IMR-90 (cell line): ENCODE measurements around the gene FHIP1A. TPM values are rescaled to one million over a fixed set of nuclear protein-coding genes. Genes with fewer than 3 reads are reported as not detected.
A peak's percentile ranks its signal among the peaks of the same experiment; 100 is the strongest.

Experiments used
- ATAC-seq: fragments of 200-7000 bp; cut with Tn5 transposase; 2 replicates; pipeline ENCODE4 v1.9.1; 2020; ENCODE audit warnings: low read depth, mild to moderate bottlenecking, moderate library complexity
- Bru-seq: library from RNA; stranded (reverse); fragments of 400-500 nt; gene quantifications from one replicate; lab custom pipeline; 2021; lab: Mats Ljungman, UMichigan
- BruChase-seq, 2 experiments: library from RNA; stranded (reverse); fragments of 400-500 nt; gene quantifications; one replicate each; lab custom pipeline; 2021; lab: Mats Ljungman, UMichigan
- BruUV-seq: library from RNA; stranded (reverse); fragments of 400-500 nt; replicated peaks from 2 replicates; lab custom pipeline; 2021; lab: Mats Ljungman, UMichigan
- CTCF ChIA-PET: fragments of 300-600 bp; formaldehyde crosslinking; extraction: SDS; loops from one replicate; lab custom pipeline; 2021; ENCODE audit warnings: antibody characterized with exemption; lab: Yijun Ruan, JAX
- POLR2A ChIA-PET: fragments of 300-600 bp; sonication (Branson Sonifier 250); formaldehyde crosslinking; loops from one replicate; lab custom pipeline; 2022; ENCODE audit warnings: antibody characterized with exemption; ENCODE audit not compliant: unreplicated experiment; lab: Charles Lee
- DNase-seq: peaks from one replicate; pipeline ENCODE4 v3.0.0; 2013
- H2AFZ ChIP-seq: replicated peaks from 2 replicates; pipeline ENCODE3; 2013; ENCODE audit warnings: low read length, mild to moderate bottlenecking; ENCODE audit not compliant: poor library complexity
- H2AK5ac ChIP-seq: 2 replicates; pipeline ENCODE4 v1.6.1; 2013; ENCODE audit warnings: low read depth, low read length, inconsistent platforms
- H2AK9ac ChIP-seq: replicated peaks from 2 replicates; pipeline ENCODE3; 2013; ENCODE audit warnings: mild to moderate bottlenecking, low read depth, low read length, moderate library complexity; ENCODE audit not compliant: poor library complexity
- H2BK120ac ChIP-seq: 2 replicates; pipeline ENCODE4 v1.6.1; 2013; ENCODE audit warnings: low read depth, low read length, inconsistent platforms
- H2BK15ac ChIP-seq: 3 replicates; pipeline ENCODE4 v1.6.1; 2013; ENCODE audit warnings: low read depth, low read length, inconsistent platforms
- H2BK20ac ChIP-seq: 2 replicates; pipeline ENCODE4 v1.6.1; 2013; ENCODE audit warnings: low read depth, mild to moderate bottlenecking, inconsistent platforms, low read length, moderate library complexity
- H2BK5ac ChIP-seq: 2 replicates; pipeline ENCODE4 v1.6.1; 2013; ENCODE audit warnings: mild to moderate bottlenecking, low read depth, low read length, inconsistent platforms; ENCODE audit not compliant: poor library complexity, severe bottlenecking
- H3K14ac ChIP-seq: replicated peaks from 2 replicates; pipeline ENCODE4 v1.6.1; 2013; ENCODE audit warnings: low read depth, low read length, inconsistent platforms
- H3K18ac ChIP-seq: 2 replicates; pipeline ENCODE4 v1.6.1; 2013; ENCODE audit warnings: low read depth, low read length, control low read depth
- H3K23ac ChIP-seq: 2 replicates; pipeline ENCODE4 v1.6.1; 2013; ENCODE audit warnings: low read depth, low read length, inconsistent platforms
- H3K27ac ChIP-seq: 2 replicates; pipeline ENCODE4 v1.5.1; 2013; ENCODE audit warnings: mild to moderate bottlenecking, control low read depth, low read length; ENCODE audit not compliant: insufficient read depth
- H3K27me3 ChIP-seq: 2 replicates; pipeline ENCODE4 v1.6.1; 2013; ENCODE audit warnings: low read length; ENCODE audit not compliant: control insufficient read depth, insufficient read depth
- H3K36me3 ChIP-seq: 2 replicates; pipeline ENCODE4 v1.6.1; 2013; ENCODE audit warnings: low read length, mixed read lengths; ENCODE audit not compliant: control insufficient read depth, insufficient read depth
- H3K4ac ChIP-seq: 2 replicates; pipeline ENCODE4 v1.6.1; 2013; ENCODE audit warnings: low read depth, low read length, inconsistent platforms
- H3K4me1 ChIP-seq: 2 replicates; pipeline ENCODE4 v1.6.1; 2013; ENCODE audit warnings: low read length, mixed read lengths; ENCODE audit not compliant: control insufficient read depth, insufficient read depth
- H3K4me2 ChIP-seq: 2 replicates; pipeline ENCODE4 v1.6.1; 2013; ENCODE audit warnings: low read depth, mild to moderate bottlenecking, control low read depth, low read length, moderate library complexity
- H3K4me3 ChIP-seq: 2 replicates; pipeline ENCODE4 v1.5.1; 2013; ENCODE audit warnings: low read depth, mild to moderate bottlenecking, control low read depth, low read length, moderate library complexity; ENCODE audit not compliant: insufficient read depth
- H3K56ac ChIP-seq: 2 replicates; pipeline ENCODE4 v1.6.1; 2013; ENCODE audit warnings: low read length, inconsistent platforms; ENCODE audit not compliant: insufficient read depth; ENCODE audit errors: extremely low read depth
- H3K79me1 ChIP-seq, 2 experiments: 2 replicates each; pipeline ENCODE4 v1.6.1; 2013; ENCODE audit warnings: low read length in 2 of 2, inconsistent platforms in 1 of 2, low read depth in 1 of 2
- H3K9ac ChIP-seq: 2 replicates; pipeline ENCODE4 v1.6.1; 2013; ENCODE audit warnings: low read depth, low read length, control low read depth
- H3K9me1 ChIP-seq: 2 replicates; pipeline ENCODE4 v1.6.1; 2013; ENCODE audit warnings: low read length, inconsistent platforms; ENCODE audit not compliant: insufficient read depth
- H3K9me3 ChIP-seq: 2 replicates; pipeline ENCODE4 v1.6.1; 2013; ENCODE audit warnings: low read length; ENCODE audit not compliant: control insufficient read depth, insufficient read depth
- H4K20me1 ChIP-seq: 2 replicates; pipeline ENCODE4 v1.6.1; 2013; ENCODE audit warnings: low read length, inconsistent platforms; ENCODE audit not compliant: insufficient read depth
- H4K5ac ChIP-seq: 2 replicates; pipeline ENCODE4 v1.6.1; 2013; ENCODE audit warnings: mild to moderate bottlenecking, low read depth, low read length, control low read depth
- H4K8ac ChIP-seq, 2 experiments: 2 replicates each; pipeline ENCODE4 v1.6.1; 2013; ENCODE audit warnings: low read depth in 2 of 2, low read length in 2 of 2, control low read depth in 1 of 2, inconsistent platforms in 1 of 2
- H4K91ac ChIP-seq: 2 replicates; pipeline ENCODE4 v1.6.1; 2013; ENCODE audit warnings: low read depth, low read length, inconsistent platforms; ENCODE audit not compliant: insufficient read depth
- CEBPB ChIP-seq: IDR thresholded peaks from 2 replicates; pipeline ENCODE4 v1.6.1; 2012; ENCODE audit warnings: low read depth, low read length, improper control_type of control experiment
- CTCF ChIP-seq: conservative IDR thresholded peaks from 2 replicates; pipeline ENCODE4 v1.5.1; 2012; ENCODE audit warnings: mild to moderate bottlenecking, low read depth, low read length, improper control_type of control experiment
- ELK1 ChIP-seq: fragments of 150-350 bp; IDR thresholded peaks from 2 replicates; pipeline ENCODE4 v1.6.1; 2016; ENCODE audit warnings: low read depth, mild to moderate bottlenecking, low read length, moderate library complexity, borderline replicate concordance
- FOS ChIP-seq: fragments of 150-350 bp; IDR thresholded peaks from 2 replicates; pipeline ENCODE4 v1.6.1; 2016; ENCODE audit warnings: low read depth, low read length
- MAZ ChIP-seq: IDR thresholded peaks from 2 replicates; pipeline ENCODE4 v1.6.1; 2012; ENCODE audit warnings: low read depth, mild to moderate bottlenecking, low read length, improper control_type of control experiment, moderate library complexity, borderline replicate concordance
- MXI1 ChIP-seq: IDR thresholded peaks from 2 replicates; pipeline ENCODE4 v1.6.1; 2012; ENCODE audit warnings: low read depth, mild to moderate bottlenecking, low read length, moderate library complexity, borderline replicate concordance
- NFE2L2 ChIP-seq: fragments of 150-350 bp; IDR thresholded peaks from 2 replicates; pipeline ENCODE4 v1.6.1; 2016; ENCODE audit warnings: low read depth, mild to moderate bottlenecking, low read length
- RAD21 ChIP-seq: IDR thresholded peaks from 2 replicates; pipeline ENCODE4 v1.6.1; 2012; ENCODE audit warnings: low read length, improper control_type of control experiment
- RCOR1 ChIP-seq: IDR thresholded peaks from 2 replicates; pipeline ENCODE4 v1.6.1; 2012; ENCODE audit warnings: mild to moderate bottlenecking, low read length, improper control_type of control experiment; ENCODE audit not compliant: insufficient replicate concordance
- SMC3 ChIP-seq: fragments of 150-350 bp; IDR thresholded peaks from 2 replicates; pipeline ENCODE4 v1.6.1; 2016; ENCODE audit warnings: low read depth, mild to moderate bottlenecking, antibody characterized with exemption, low read length, moderate library complexity
- USF2 ChIP-seq: fragments of 150-350 bp; IDR thresholded peaks from 2 replicates; pipeline ENCODE4 v1.6.1; 2017; ENCODE audit warnings: mild to moderate bottlenecking, antibody characterized with exemption, low read length, low read depth
- WGBS, 2 experiments: methylation state at CpG; one replicate each; pipeline versions ENCODE4 v1.1.5 to v1.1.7; 2013; ENCODE audit warnings: missing lambda C conversion rate in 2 of 2; ENCODE audit not compliant: insufficient read length in 1 of 2; ENCODE audit errors: extremely low coverage in 2 of 2; 5-methylcytosine and 5-hydroxymethylcytosine counted together
- dilution Hi-C: fragments of 300-500 bp; cut with HindIII; formaldehyde crosslinking; loops from one replicate; pipeline ENCODE4 v1.14.3; 2018; ENCODE audit warnings: low sequenced_read_pairs; ENCODE audit not compliant: unreplicated experiment
- in situ Hi-C: fragments of 300-500 bp; cut with MboI; formaldehyde crosslinking; loops from 3 replicates; pipeline ENCODE4 v1.14.3; 2019; ENCODE audit warnings: low sequenced_read_pairs, inconsistent platforms, mixed read lengths
- intact Hi-C: fragments of 100-400 bp; cut with micrococcal nuclease; formaldehyde crosslinking; loops from 2 replicates; pipeline ENCODE4 v1.10.0; 2022
- long read RNA-seq: library from polyadenylated mRNA; unstranded; transcript quantifications from one replicate; pipeline ENCODE4 v2.0.0, GENCODE V29; 2021; ENCODE audit not compliant: unreplicated experiment
- polyA plus RNA-seq, 3 experiments: library from polyadenylated mRNA; depleted of rRNA; stranded (reverse); fragments of >200 nt; gene quantifications; 2 replicates each; pipeline ENCODE4 v1.2.3, GENCODE V29; 2012; ENCODE audit warnings: low replicate concordance in 1 of 3
- total RNA-seq: library from RNA; depleted of rRNA; stranded (reverse); fragments of >200 nt; gene quantifications from 2 replicates; pipeline ENCODE4 v1.2.3, GENCODE V29; 2012; rRNA removed

Gene FHIP1A
- total RNA-seq (under 0.01 and 0.18 TPM in 2 replicates), polyA plus RNA-seq (2012; rRNA removed) (0.02 and 0.04 TPM in 2 replicates), Bru-seq, nascent RNA (percentile 12 among the genes with signal in this experiment), BruChase-seq, experiment 1, labeled RNA remaining after a 6-hour chase (percentile 12 among the genes with signal in this experiment), BruChase-seq, experiment 2, labeled RNA remaining after a 2-hour chase (percentile 11 among the genes with signal in this experiment)
- polyA plus RNA-seq (2012; cell fraction: cytosol; rRNA removed) = 0.01 and 0.02 TPM in 2 replicates
- polyA plus RNA-seq (2012; cell fraction: nucleus; rRNA removed; ENCODE audit: low replicate concordance) = 0.06 TPM in 1 of 2 replicates, not detected in the other
- long read RNA-seq = 0 reads

- dilution Hi-C loops = no loop called here
- Histone ChIP-seq H2AK9ac (peak within 1 kb of the TSS; percentile 30), H3K9ac (no peak within 1 kb of the TSS)
- TF ChIP-seq SMC3 (no peak), FOS (no peak), USF2 (no peak), CEBPB (no peak), MAZ (0 out of 2 replicates have a peak, but pooled peaks have one; percentile 25), RCOR1 (no peak), CTCF (0 out of 2 replicates have a peak, but pooled peaks have one; percentile 11), ELK1 (no peak), NFE2L2 (no peak), RAD21 (no peak), MXI1 (no peak)
Measured at GRCh38 chr4:151408630-151409469, at the start of gene FHIP1A. FHIP1A (plus strand) TSS chr4:151409176; CDS start chr4:151566260, 157,084 bp downstream.

More at GRCh38 chr4:151408630-151409469, at the start of gene FHIP1A:
- Histone ChIP-seq H4K20me1 (no peaks in the 10 kb centered on the region), H4K5ac (no peak within 1 kb of the TSS), H4K8ac (no peak within 1 kb of the TSS), H3K14ac (no peak within 1 kb of the TSS), H2BK20ac (no peak within 1 kb of the TSS), H2BK5ac (no peak within 1 kb of the TSS), H3K9me3 (no peaks in the 10 kb centered on the region; the same call in 1 of the 2 replicates), H3K23ac (peak within 1 kb of the TSS; percentile 31; the same call in 1 of the 2 replicates), H3K4me1 (peaks cover 3% of the 10 kb centered on the region; the same call in 1 of the 2 replicates), H3K4me3 (peak within 1 kb of the TSS; percentile 44), H3K27me3 (peaks cover 35% of the 10 kb centered on the region), H3K4ac (no peak within 1 kb of the TSS), H3K9me1 (no peaks in the 10 kb centered on the region), H3K18ac (no peak within 1 kb of the TSS), H3K56ac (no peak within 1 kb of the TSS), H2AFZ (peak within 1 kb of the TSS; percentile 87), H2BK120ac (no peak within 1 kb of the TSS), H4K91ac (no peak within 1 kb of the TSS), H2BK15ac (no peak within 1 kb of the TSS), H3K27ac (no peak within 1 kb of the TSS), H2AK5ac (no peak within 1 kb of the TSS), H3K4me2 (peak within 1 kb of the TSS; percentile 82), H3K79me1 (no peaks in the 10 kb centered on the region), H3K36me3 (no peaks in the 10 kb centered on the region)
- DNase-seq = peak; percentile 53
- peak; percentile 88 for ATAC-seq
- in situ Hi-C loops = no loop called here
- POLR2A ChIA-PET = no interaction called here
- 1% methylated on average over 17 of the region's 84 CpGs; no CpG with 5 or more reads in 1 of the 2 experiments for WGBS, 2 experiments
- BruUV-seq = no TSS peak
- intact Hi-C loops = no loop called here
- CTCF ChIA-PET = interaction anchor here (1.1 kb wide), 1 partner anchor 48 kb away, joined by 4 read pairs; no protein-coding TSS in a partner anchor
